T-helper 1 cell treated with Interleukin-12 subunit alpha and Interleukin-12 subunit beta and Interleukin-4 antibody, amounts not matched to agents 30 μg/mL and 1 μg/mL, for 36 hours (primary cell): ENCODE measurements around the gene CGGBP1.
A peak's percentile ranks its signal among the peaks of the same experiment; 100 is the strongest.

Experiments
- H3K27ac Mint-ChIP-seq: one replicate; pipeline ENCODE4 v1.8.0; 2021; ENCODE audit warnings: mild to moderate bottlenecking, mixed read lengths
- H3K27me3 Mint-ChIP-seq: one replicate; pipeline ENCODE4 v1.8.0; 2021; ENCODE audit warnings: low read depth, mixed read lengths
- H3K36me3 Mint-ChIP-seq: one replicate; pipeline ENCODE4 v1.8.0; 2021; ENCODE audit warnings: low read depth, mixed read lengths
- H3K4me1 Mint-ChIP-seq: one replicate; pipeline ENCODE4 v1.8.0; 2021; ENCODE audit warnings: low read depth, mixed read lengths
- H3K4me3 Mint-ChIP-seq: one replicate; pipeline ENCODE4 v1.8.0; 2021; ENCODE audit warnings: mild to moderate bottlenecking, moderate library complexity, mixed read lengths
- H3K9me3 Mint-ChIP-seq: one replicate; pipeline ENCODE4 v1.8.0; 2021; ENCODE audit warnings: mixed read lengths

CGGBP1 gene, protein sequence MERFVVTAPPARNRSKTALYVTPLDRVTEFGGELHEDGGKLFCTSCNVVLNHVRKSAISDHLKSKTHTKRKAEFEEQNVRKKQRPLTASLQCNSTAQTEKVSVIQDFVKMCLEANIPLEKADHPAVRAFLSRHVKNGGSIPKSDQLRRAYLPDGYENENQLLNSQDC

DNA sequence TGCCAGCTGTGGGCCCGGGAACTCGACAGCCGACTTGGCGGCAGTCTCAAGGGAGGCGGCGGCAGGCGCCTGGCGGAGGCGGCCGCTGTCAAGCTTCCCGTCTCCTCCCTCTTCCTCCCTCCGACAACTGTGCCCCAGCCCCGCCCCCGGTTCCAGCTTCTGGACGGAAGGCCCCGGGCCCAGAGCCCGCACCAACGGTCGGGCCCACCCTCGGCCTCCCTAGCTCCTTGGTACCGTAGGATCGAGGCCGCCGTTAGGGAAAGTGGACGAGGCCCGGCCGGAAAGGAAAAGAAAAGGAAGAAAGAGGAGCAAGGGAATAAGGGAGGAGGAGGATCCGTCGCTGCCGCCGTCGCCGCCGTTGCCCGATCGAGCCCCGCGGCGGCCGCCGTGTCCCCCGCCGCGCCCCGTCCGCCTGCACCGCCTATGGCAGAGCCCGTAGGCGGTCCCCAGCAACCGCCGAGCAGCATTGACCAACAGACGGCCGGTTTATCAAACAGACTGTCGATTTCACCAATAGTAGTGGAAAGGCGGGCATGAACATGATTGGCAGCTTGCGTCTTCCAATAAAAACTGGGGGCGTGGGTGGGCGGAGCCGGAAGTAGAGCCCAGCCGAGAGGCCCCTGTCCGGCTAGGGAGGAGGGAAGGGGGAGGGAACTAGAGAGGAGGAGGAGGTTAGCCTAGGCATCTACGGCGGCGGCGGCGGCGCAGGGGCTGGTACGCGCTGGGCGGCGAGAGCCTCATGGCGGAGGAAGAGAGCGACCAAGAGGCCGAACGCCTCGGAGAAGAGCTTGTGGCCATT is at the start of gene CGGBP1, which contains the start of gene ZNF654:
Gene CGGBP1 (minus strand): TSS at position 425 of the 799 bp plus-strand sequence. CDS start 3,029 bp downstream, outside the sequence.
Gene ZNF654 (plus strand): TSS at position 675 of the 799 bp plus-strand sequence. CDS start 65 bp downstream, at position 740.
- peak within 1 kb of the TSS; percentile 97 for H3K27ac Mint-ChIP-seq
- H3K4me1 Mint-ChIP-seq = peaks cover 40% of the 10 kb centered on the region
- peak within 1 kb of the TSS; percentile 93 for H3K4me3 Mint-ChIP-seq
- no peaks in the 10 kb centered on the region for H3K9me3 Mint-ChIP-seq
- no peaks in the 10 kb centered on the region for H3K27me3 Mint-ChIP-seq
- peaks cover 31% of the 10 kb centered on the region for H3K36me3 Mint-ChIP-seq

DNA sequence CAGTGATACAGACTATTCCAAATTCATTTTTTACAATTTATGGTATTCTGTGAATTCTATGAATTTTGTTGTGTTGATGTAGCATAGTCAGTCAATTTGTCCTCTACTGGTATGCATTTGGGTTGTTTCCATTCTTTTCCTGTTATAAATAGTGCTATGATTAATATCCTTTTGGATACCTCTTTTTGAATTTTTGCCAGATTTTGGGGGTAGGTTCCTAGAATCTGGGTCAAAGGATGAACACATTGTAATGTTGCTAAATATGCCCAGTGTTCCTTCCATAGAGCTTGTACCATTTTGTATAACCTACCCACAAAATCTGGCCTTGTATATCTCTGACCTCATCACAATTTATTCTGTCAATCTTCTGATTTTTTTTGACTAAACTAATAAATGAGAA is 46.5 kb upstream of the CGGBP1 start:
- Mint-ChIP-seq H3K4me3 (no peak overlapping the region), H3K27me3 (no peaks in the 10 kb centered on the region), H3K36me3 (peaks cover 24% of the 10 kb centered on the region), H3K27ac (no peak overlapping the region), H3K4me1 (peaks cover 14% of the 10 kb centered on the region), H3K9me3 (no peaks in the 10 kb centered on the region)

DNA sequence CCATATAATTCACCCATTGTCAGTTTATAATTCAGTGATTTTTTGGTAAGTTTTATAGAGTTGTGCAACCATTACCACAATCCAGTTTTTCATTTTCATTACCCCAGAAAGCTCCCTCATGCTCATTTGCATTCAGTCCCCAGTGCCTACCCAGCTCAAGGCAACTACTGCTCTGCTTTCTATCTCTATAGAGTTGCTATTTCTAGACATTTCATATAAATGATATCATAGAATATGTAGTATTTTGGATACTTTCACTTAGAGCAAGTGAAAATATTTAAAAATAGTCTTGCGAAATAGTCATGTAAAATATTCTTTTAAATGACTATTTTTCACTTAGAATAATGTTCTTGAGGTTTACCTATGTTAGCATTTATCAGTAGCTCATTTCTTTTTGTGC is 42.3 kb upstream of the CGGBP1 start:
- Mint-ChIP-seq H3K9me3 (peaks cover 19% of the 10 kb centered on the region), H3K27me3 (no peaks in the 10 kb centered on the region), H3K4me3 (no peak overlapping the region), H3K4me1 (peaks cover 19% of the 10 kb centered on the region), H3K36me3 (peaks cover 49% of the 10 kb centered on the region), H3K27ac (no peak overlapping the region)

DNA sequence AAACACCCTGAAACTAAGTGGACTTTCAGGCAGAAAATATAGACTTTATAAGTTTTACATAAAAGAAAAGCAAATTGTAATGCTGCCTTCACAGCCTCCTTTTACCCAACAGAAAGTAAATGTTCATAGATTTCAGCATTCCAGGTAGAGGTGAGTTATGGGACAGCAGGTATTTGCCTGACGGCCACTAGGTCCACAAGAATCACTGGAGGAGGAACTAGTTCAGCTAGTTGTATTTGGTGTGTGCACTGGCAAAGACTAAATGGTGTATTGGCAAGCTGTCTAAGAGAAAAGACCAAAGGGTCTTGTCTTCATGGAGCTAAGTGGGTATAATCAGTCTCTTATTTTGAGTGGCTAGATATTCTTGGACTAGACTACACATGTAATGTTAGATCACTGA is 34.5 kb upstream of the CGGBP1 start:
- no peak overlapping the region for H3K27ac Mint-ChIP-seq
- H3K4me3 Mint-ChIP-seq = no peak overlapping the region

DNA sequence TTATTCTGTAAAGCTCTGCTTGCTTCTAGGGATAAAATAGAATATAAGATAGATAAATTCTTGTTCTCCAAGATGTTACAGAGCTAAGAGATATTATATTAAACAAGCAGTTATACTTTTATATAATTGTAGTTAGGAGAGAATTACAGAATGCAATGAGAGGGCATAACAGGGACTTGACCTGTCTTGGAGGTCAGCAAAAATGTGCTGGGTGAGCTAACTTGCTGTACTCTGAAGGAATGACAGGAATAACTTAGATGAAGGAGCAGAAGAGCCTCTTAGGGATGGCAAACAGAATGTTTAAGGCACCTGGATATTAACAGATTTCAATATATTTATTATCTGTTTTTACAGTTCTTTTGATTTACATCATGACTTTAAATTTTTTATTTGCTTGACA is 33.5 kb upstream of the CGGBP1 start:
- no peaks in the 10 kb centered on the region for H3K27me3 Mint-ChIP-seq
- no peaks in the 10 kb centered on the region for H3K4me1 Mint-ChIP-seq
- peaks cover 50% of the 10 kb centered on the region for H3K36me3 Mint-ChIP-seq
- peaks cover 5% of the 10 kb centered on the region for H3K9me3 Mint-ChIP-seq
- H3K4me3 Mint-ChIP-seq = no peak overlapping the region
- no peak overlapping the region for H3K27ac Mint-ChIP-seq

More for the DNA sequence above, 34.5 kb upstream of the CGGBP1 start:
- Mint-ChIP-seq H3K4me1 (peaks cover 6% of the 10 kb centered on the region), H3K36me3 (peaks cover 56% of the 10 kb centered on the region), H3K9me3 (peaks cover 15% of the 10 kb centered on the region), H3K27me3 (no peaks in the 10 kb centered on the region)

DNA sequence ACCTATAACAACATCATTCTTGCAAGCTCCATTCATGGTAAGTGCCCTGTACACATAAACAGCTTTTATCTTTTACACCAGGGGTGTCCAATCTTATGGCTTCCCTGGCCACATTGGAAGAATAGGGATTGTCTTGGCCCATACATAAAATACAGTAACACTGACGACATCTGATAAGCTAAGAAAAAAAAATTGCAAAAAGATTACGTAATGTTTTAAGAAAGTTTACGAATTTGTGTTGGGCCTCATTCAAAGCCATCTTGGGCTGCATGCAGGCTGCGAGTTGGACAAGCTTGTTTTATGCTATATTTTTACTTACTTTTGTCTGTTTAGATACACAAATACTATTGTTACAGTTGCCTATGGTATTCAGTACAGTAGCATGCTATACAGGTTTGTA is 31.9 kb upstream of the CGGBP1 start:
- Mint-ChIP-seq H3K36me3 (peaks cover 40% of the 10 kb centered on the region), H3K27me3 (no peaks in the 10 kb centered on the region), H3K27ac (no peak overlapping the region), H3K4me1 (no peaks in the 10 kb centered on the region), H3K4me3 (no peak overlapping the region), H3K9me3 (peaks cover 5% of the 10 kb centered on the region)

DNA sequence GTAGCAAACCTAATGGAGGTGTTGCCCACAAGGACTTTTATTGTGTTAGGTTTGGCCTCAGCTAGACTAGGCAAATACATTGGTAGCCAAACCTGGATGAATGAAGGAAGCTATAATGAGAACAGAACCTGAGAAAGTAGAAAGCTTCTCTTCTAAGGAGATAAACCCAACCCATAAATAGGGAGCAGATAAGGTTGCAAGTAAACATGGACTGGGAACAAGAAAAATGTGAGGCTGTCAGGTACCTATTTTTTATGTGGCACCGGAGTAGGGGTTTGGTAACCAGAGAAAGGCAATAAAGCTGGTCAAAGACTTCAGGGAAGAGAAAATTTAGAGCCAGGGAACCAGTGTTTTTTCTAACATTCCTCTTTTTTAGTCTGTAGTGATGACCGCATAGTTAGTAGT is 25.3 kb upstream of the CGGBP1 start:
- Mint-ChIP-seq H3K4me3 (no peak overlapping the region), H3K27me3 (no peaks in the 10 kb centered on the region), H3K36me3 (peaks cover 21% of the 10 kb centered on the region), H3K27ac (no peak overlapping the region), H3K4me1 (peaks cover 6% of the 10 kb centered on the region), H3K9me3 (no peaks in the 10 kb centered on the region)

DNA sequence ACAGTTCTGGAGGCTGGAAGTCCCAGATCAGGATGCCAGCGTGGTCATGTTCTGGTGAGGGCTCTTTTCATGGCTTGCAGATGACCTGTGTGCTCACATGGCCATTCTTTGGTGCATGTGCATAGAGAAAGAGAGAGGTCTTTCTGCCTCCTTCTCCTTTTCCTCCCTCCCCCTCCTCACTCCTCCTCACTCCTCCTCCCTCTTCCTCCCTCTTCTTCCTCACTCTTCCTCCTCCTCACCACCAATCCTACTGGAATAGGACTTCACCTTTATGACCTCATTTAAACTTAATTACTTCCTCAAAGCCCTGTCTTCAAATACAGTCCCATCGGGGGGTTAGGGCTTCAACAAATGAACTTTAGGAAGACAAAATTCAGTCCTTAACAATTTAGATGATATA is 24.0 kb upstream of the CGGBP1 start:
- Mint-ChIP-seq H3K4me3 (no peak overlapping the region), H3K36me3 (peaks cover 17% of the 10 kb centered on the region), H3K9me3 (no peaks in the 10 kb centered on the region), H3K27me3 (no peaks in the 10 kb centered on the region), H3K4me1 (peaks cover 8% of the 10 kb centered on the region), H3K27ac (no peak overlapping the region)

DNA sequence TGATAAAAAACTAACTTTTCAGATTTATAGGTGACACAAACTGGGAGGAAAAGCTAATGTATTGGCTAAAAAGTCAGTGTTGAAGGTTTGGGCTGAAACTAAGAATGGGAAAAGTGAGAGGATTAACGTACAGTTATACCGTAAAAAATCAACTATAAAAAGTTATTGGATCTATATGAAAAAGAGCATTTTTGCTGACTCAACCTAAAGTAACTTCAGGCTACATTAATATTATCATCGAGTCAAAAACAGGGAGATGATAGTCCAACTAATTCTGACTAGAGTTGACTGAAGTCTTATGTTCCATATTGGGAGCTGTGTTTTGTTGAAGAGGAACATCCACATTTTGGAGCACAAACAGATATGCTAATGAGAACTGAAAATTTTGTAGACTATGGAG is 20.1 kb upstream of the CGGBP1 start:
- H3K4me1 Mint-ChIP-seq = peaks cover 15% of the 10 kb centered on the region
- H3K9me3 Mint-ChIP-seq = no peaks in the 10 kb centered on the region
- no peak overlapping the region for H3K27ac Mint-ChIP-seq
- H3K4me3 Mint-ChIP-seq = no peak overlapping the region
- peaks cover 7% of the 10 kb centered on the region for H3K36me3 Mint-ChIP-seq
- no peaks in the 10 kb centered on the region for H3K27me3 Mint-ChIP-seq

DNA sequence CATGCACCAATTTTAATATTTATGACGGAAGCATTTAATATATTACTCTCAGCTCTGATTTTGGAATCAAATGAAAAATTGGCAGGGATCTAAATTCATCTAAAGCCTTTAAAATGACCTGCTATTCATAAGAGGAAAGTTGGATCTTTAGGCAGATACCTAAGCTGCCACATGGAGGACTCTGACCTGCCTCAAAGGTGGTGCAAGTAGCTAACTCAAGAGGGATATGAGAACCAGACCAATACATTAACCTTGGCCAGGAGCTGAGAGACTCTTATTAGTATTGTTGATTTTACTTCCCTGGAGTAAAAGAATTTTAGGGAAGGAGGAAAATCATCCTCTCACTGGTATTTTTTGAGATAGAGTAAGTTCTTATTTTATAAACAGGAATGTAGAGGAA is 17.9 kb upstream of the CGGBP1 start:
- peaks cover 21% of the 10 kb centered on the region for H3K4me1 Mint-ChIP-seq

DNA sequence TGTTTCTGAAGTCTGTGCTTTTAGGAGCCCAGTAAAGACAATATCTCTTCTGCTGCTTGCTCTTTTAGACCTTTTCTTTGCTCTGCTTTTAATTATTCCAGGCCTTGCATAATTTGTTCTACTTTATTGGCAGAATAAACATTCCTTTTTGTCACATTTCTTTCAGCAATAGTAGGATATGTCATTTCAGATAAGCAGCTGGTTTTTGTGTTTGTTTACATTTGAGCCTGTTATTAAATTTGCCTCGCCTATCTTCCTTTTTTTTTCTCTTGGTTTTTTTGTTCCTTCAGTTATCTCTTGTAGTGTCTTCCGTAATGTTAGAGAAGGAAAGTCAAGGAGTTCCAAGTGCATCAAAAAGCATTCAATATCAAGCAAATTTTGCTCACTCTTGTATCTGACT is 16.7 kb upstream of the CGGBP1 start:
- H3K27ac Mint-ChIP-seq = no peak overlapping the region
- H3K9me3 Mint-ChIP-seq = peaks cover 13% of the 10 kb centered on the region
- H3K27me3 Mint-ChIP-seq = no peaks in the 10 kb centered on the region
- no peak overlapping the region for H3K4me3 Mint-ChIP-seq
- H3K4me1 Mint-ChIP-seq = peaks cover 19% of the 10 kb centered on the region
- H3K36me3 Mint-ChIP-seq = peaks cover 10% of the 10 kb centered on the region

More for the DNA sequence above, 17.9 kb upstream of the CGGBP1 start:
- Mint-ChIP-seq H3K36me3 (peaks cover 11% of the 10 kb centered on the region), H3K27ac (no peak overlapping the region), H3K9me3 (peaks cover 7% of the 10 kb centered on the region), H3K4me3 (no peak overlapping the region), H3K27me3 (no peaks in the 10 kb centered on the region)

DNA sequence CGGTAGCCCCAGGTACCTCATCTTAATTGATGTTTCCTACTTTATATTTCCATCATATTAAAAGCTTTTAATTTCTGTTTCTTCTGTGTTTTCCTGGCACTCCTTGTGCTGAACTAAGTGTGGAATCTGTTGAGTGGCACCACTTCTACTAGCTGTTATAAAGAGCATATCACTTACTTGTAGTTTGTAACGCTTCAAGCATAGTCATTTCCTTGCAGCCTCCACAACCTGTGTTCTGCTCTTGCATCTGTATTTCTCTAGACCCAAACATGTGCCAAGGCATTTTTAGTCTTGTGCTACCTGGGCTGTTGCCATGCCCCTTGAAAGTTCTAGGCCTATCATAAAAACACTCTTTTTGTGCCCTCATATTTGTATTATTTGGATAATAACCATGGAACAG is 16.3 kb upstream of the CGGBP1 start:
- no peak overlapping the region for H3K4me3 Mint-ChIP-seq
- H3K27me3 Mint-ChIP-seq = no peaks in the 10 kb centered on the region
- peaks cover 19% of the 10 kb centered on the region for H3K4me1 Mint-ChIP-seq
- no peak overlapping the region for H3K27ac Mint-ChIP-seq
- peaks cover 13% of the 10 kb centered on the region for H3K36me3 Mint-ChIP-seq
- peaks cover 13% of the 10 kb centered on the region for H3K9me3 Mint-ChIP-seq

DNA sequence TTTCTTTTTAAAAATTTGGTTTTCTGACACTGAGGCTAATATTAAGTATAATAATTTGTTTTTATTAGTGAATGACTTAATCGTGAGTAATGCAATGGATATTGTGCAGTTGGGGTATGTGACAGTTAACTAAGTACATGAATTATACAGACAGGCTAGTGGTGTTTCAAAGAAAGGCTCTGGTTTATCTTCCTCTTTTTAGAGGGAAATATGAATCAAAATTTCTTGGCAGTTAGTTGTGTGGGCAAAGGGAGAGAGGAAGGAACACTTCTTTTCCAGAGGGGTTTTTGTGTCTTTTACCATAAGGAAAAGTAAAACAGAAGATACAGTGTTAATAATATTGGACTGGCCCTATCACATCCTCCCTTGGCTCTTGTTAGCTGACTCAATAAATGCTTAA is 2.9 kb upstream of the CGGBP1 start:
- Mint-ChIP-seq H3K4me1 (peaks cover 34% of the 10 kb centered on the region), H3K27ac (no peak overlapping the region), H3K9me3 (no peaks in the 10 kb centered on the region), H3K27me3 (no peaks in the 10 kb centered on the region), H3K36me3 (peaks cover 19% of the 10 kb centered on the region), H3K4me3 (peak overlapping the region; percentile 45)

DNA sequence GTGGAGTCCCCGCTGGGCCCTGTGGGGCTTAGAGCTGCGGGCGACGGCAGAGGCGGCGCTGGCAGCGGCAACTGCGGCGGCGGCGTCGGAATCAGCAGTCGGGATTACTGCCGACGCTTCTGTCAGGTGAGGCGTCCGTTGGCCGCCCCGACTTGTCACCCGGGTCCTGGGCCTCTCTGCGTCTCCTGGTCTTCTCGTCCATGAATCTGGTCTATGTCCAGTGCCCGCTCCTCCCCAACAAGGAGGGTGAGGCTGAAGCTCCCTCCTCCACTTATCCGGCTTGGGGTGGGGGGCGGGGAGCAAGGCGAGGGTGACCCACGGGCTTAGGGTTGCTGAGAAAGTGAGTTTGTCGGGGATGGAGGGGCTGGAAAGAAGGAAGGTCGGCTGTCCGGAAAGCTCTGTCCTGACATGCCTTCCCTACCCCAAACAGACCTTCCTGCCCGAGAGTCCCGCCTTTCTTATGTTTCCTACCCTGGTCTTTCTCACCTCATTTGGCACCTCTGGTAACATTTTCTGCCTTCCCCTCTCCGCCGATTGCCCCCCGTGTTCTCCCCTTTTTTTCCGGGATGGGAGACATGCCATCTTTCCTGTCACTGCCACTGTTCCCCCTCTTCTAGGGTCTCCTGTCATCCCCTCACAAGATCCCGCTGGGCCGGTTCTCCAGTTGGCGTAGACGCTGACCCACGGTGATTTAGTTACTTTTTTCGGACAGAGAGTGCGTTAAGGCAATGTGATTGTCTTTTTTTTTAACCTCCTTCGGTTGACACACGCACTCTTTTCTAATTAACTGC is 770 bp upstream of the CGGBP1 start:
- H3K36me3 Mint-ChIP-seq = peaks cover 30% of the 10 kb centered on the region
- H3K4me3 Mint-ChIP-seq = peak overlapping the region; percentile 93
- H3K9me3 Mint-ChIP-seq = no peaks in the 10 kb centered on the region
- peak overlapping the region; percentile 96 for H3K27ac Mint-ChIP-seq
- H3K4me1 Mint-ChIP-seq = peaks cover 44% of the 10 kb centered on the region
- H3K27me3 Mint-ChIP-seq = no peaks in the 10 kb centered on the region

DNA sequence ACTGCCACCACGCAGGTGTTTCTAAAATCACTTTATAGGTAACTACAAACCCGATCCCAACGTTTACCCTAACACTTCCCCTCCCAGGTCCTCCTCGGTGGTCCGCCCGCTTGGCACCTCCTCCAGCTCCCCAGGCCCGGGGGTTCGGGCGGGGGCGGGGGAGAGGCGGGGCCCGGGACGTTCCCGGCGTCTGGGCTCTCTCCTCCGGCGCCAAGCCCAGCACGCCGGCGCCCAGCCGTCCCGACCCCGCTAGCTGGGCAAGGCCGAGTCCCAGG is 562 bp downstream of the CGGBP1 start:
- Mint-ChIP-seq H3K4me3 (peak overlapping the region; percentile 93), H3K9me3 (no peaks in the 10 kb centered on the region), H3K4me1 (peaks cover 42% of the 10 kb centered on the region), H3K27me3 (no peaks in the 10 kb centered on the region), H3K36me3 (peaks cover 33% of the 10 kb centered on the region), H3K27ac (peak overlapping the region; percentile 97)
